Activated B cell treated with CpG ODN at 0.5 μM for 24 hours (primary cell): ENCODE data around the gene ASAH2B. TPM values are rescaled to one million over a fixed set of nuclear protein-coding genes. Genes with fewer than 3 reads are reported as not detected.

Experiments
- ATAC-seq: fragments of 200-7000 bp; cut with Tn5 transposase; one replicate; pipeline ENCODE4 v1.10.0; 2021; ENCODE audit warnings: low read depth, mild to moderate bottlenecking, moderate library complexity
- CTCF ChIA-PET: fragments of 350-600 bp; sonication (Branson Sonifier 250); formaldehyde crosslinking; loops from one replicate; lab custom pipeline; 2021; ENCODE audit warnings: antibody characterized with exemption; lab: Charles Lee
- POLR2A ChIA-PET: fragments of 350-600 bp; sonication (Branson Sonifier 250); formaldehyde crosslinking; loops from one replicate; lab custom pipeline; 2021; ENCODE audit warnings: antibody characterized with exemption; lab: Charles Lee
- DNase-seq: peaks from one replicate; pipeline ENCODE4 v3.0.0; 2022
- H3K27ac Mint-ChIP-seq: one replicate; pipeline ENCODE4 v1.8.0; 2020; ENCODE audit warnings: mixed read lengths
- H3K27me3 Mint-ChIP-seq: one replicate; pipeline ENCODE4 v1.8.0; 2021; ENCODE audit warnings: mixed read lengths
- H3K36me3 Mint-ChIP-seq: one replicate; pipeline ENCODE4 v1.8.0; 2021; ENCODE audit warnings: low read depth, mixed read lengths
- H3K4me1 Mint-ChIP-seq: one replicate; pipeline ENCODE4 v1.8.0; 2021; ENCODE audit warnings: mixed read lengths
- H3K4me3 Mint-ChIP-seq: one replicate; pipeline ENCODE4 v1.8.0; 2020; ENCODE audit warnings: mild to moderate bottlenecking, mixed read lengths
- H3K9me3 Mint-ChIP-seq: one replicate; pipeline ENCODE4 v1.8.0; 2020; ENCODE audit warnings: mixed read lengths
- CTCF ChIP-seq: fragments of 200-600 bp; IDR thresholded peaks from one replicate; pipeline ENCODE4 v1.8.0; 2022; ENCODE audit warnings: antibody characterized with exemption, mild to moderate bottlenecking
- intact Hi-C: fragments of 100-400 bp; cut with micrococcal nuclease; formaldehyde crosslinking; loops from one replicate; pipeline ENCODE4 v1.15.1; 2024
- total RNA-seq: library from RNA; stranded (reverse); gene quantifications from 2 replicates; pipeline ENCODE4 v1.2.3, GENCODE V29; 2022

ASAH2B gene
- total RNA-seq, 1 donor from 2014 or later: 1.9 TPM

GRCh38 chr10:50805981-50806622, 66.4 kb downstream of the ASAH2B start:
- ChIA-PET POLR2A (no interaction called here), CTCF (no interaction called here)
- TF ChIP-seq CTCF: no peak
- Mint-ChIP-seq H3K4me1 (no peaks in the 10 kb centered on the region), H3K9me3 (no peaks in the 10 kb centered on the region), H3K27ac (no peak overlapping the region), H3K27me3 (peaks cover 3% of the 10 kb centered on the region), H3K4me3 (no peak overlapping the region), H3K36me3 (no peaks in the 10 kb centered on the region)
- intact Hi-C loops: no loop called here
- ATAC-seq (no peak), DNase-seq (no peak)

- ATAC-seq: no peak
- CTCF ChIA-PET: no interaction called here
Observed at GRCh38 chr10:50807851-50808776, 68.4 kb downstream of the ASAH2B start.

More at GRCh38 chr10:50807851-50808776, 68.4 kb downstream of the ASAH2B start:
- Mint-ChIP-seq H3K4me1 (no peaks in the 10 kb centered on the region), H3K9me3 (no peaks in the 10 kb centered on the region), H3K27ac (no peak overlapping the region), H3K27me3 (peaks cover 1% of the 10 kb centered on the region), H3K36me3 (no peaks in the 10 kb centered on the region), H3K4me3 (no peak overlapping the region)
- no peak for TF ChIP-seq CTCF
- POLR2A ChIA-PET: no interaction called here
- intact Hi-C loops: no loop called here
- DNase-seq: no peak

Other genes starting within 250 kb of the ASAH2B start
- 25.8 and 27.5 TPM in 2 replicates for gene SGMS1, start 116.0 kb upstream of the ASAH2B start, total RNA-seq
- not detected in 2 replicates for gene A1CF, start 145.7 kb downstream of the ASAH2B start, total RNA-seq